Mucosa of descending colon (tissue), 3 donors: ENCODE results near the gene OR52N4. TPM values are rescaled to one million over a fixed set of nuclear protein-coding genes. Genes with fewer than 3 reads are reported as not detected.

ENCODE experiments used
- ATAC-seq: fragments of 200-7000 bp; cut with Tn5 transposase; one replicate; pipeline ENCODE4 v1.9.1; 2020; ENCODE audit warnings: mild to moderate bottlenecking, moderate library complexity
- DNase-seq, 3 donors: peaks; one replicate each; pipeline ENCODE4 v3.0.0-alpha.2; 2020
- H3K36me3 ChIP-seq: fragments of 200-600 bp; one replicate; pipeline ENCODE4 v1.8.0; 2021; ENCODE audit warnings: low read depth, mild to moderate bottlenecking
- H3K4me1 ChIP-seq: fragments of 200-600 bp; one replicate; pipeline ENCODE4 v1.8.0; 2021; ENCODE audit warnings: low read depth, mild to moderate bottlenecking
- H3K4me3 ChIP-seq: fragments of 200-600 bp; one replicate; pipeline ENCODE4 v1.8.0; 2021; ENCODE audit warnings: mild to moderate bottlenecking
- H3K9me3 ChIP-seq: fragments of 200-600 bp; one replicate; pipeline ENCODE4 v1.8.0; 2021; ENCODE audit warnings: mild to moderate bottlenecking
- CTCF ChIP-seq: fragments of 200-600 bp; IDR thresholded peaks from one replicate; pipeline ENCODE4 v1.8.0; 2022; ENCODE audit warnings: antibody characterized with exemption, mild to moderate bottlenecking
- intact Hi-C, 2 donors: fragments of 100-400 bp; cut with DNase I in 1 of 2; cut with micrococcal nuclease in 1 of 2; formaldehyde crosslinking; loops; one replicate each; pipeline versions ENCODE4 v1.11.0 to v1.11.1; 2022; cut with DNase I, micrococcal nuclease
- total RNA-seq, 3 donors: library from RNA; stranded (reverse); fragmentation: NEBNext Ultra II Directional in 2 of 3; extraction: Animal tissue kit (Norgen Biotek cat#: 25700) in 2 of 3; gene quantifications; one replicate each; pipeline versions ENCODE4 v1.2.1 to v1.2.4, GENCODE V29; 2021 to 2023
- donor health status: DM: no; HTN: no; CAD: no; lungs with moderate emphysema.
- donor health status: DM: no; HTN: no; CAD: no.
- donor health status: DM: no; HTN: yes; CAD: no.

OR52N4 gene
- total RNA-seq, 3 donors from 2014 or later = not detected

GRCh38 chr11:5796541-5796940 lies 42.5 kb downstream of the OR52N4 start:
- Histone ChIP-seq H3K36me3 (no peaks in the 10 kb centered on the region), H3K9me3 (no peaks in the 10 kb centered on the region), H3K4me3 (no peak overlapping the region), H3K4me1 (no peaks in the 10 kb centered on the region)
- intact Hi-C loops = no loop called here
- DNase-seq (no peak), ATAC-seq (no peak)
- TF ChIP-seq CTCF = no peak

GRCh38 chr11:5803982-5804381 lies 49.9 kb downstream of the OR52N4 start:
- intact Hi-C loops = loop anchor here in 1 of 2 donors (10.0 kb wide), 1 partner anchor 329 kb away; no protein-coding TSS in a partner anchor
- H3K36me3 ChIP-seq = no peaks in the 10 kb centered on the region
- DNase-seq (no peak), ATAC-seq (no peak)
- H3K4me3 ChIP-seq = no peak overlapping the region
- no peaks in the 10 kb centered on the region for H3K9me3 ChIP-seq
- no peak for TF ChIP-seq CTCF
- no peaks in the 10 kb centered on the region for H3K4me1 ChIP-seq

Other genes with a start within 250 kb of the OR52N4 start
- under 1 TPM in 2 of 3 donors, not detected in 1; 0.22 to 0.23 TPM for gene UBQLN3, start 244.3 kb upstream of the OR52N4 start, total RNA-seq
- under 1 TPM; 0.32 to 0.49 (median 0.34) TPM for gene UBQLNL, start 237.5 kb upstream of the OR52N4 start, total RNA-seq
- under 1 TPM; 0.28 to 0.46 (median 0.39) TPM for gene OR52H1, start 205.7 kb upstream of the OR52N4 start, total RNA-seq
- not detected for gene OR52B6, start 173.4 kb upstream of the OR52N4 start, total RNA-seq
- 1 to 10 TPM in 1 of 3 donors, under 1 TPM in 2; 0.43 to 4.6 (median 0.92) TPM for gene TRIM6, start 157.6 kb upstream of the OR52N4 start, total RNA-seq
- gene TRIM34, start 129.2 kb upstream of the OR52N4 start, total RNA-seq = 10 to 100 TPM in 1 of 3 donors, 1 to 10 TPM in 2; 7.3 to 11.9 (median 8.5) TPM
- 10 to 100 TPM; 19.6 to 24.6 (median 21.5) TPM for gene TRIM5, start 69.2 kb upstream of the OR52N4 start, total RNA-seq
- gene TRIM22, start 64.5 kb upstream of the OR52N4 start, total RNA-seq = 10 to 100 TPM in 2 of 3 donors, 1 to 10 TPM in 1; 9.7 to 47.1 (median 31.5) TPM
- not detected for gene OR56B1, start 17.8 kb upstream of the OR52N4 start, total RNA-seq
- not detected for gene OR52N5, start 29.1 kb downstream of the OR52N4 start, total RNA-seq
- gene OR52N1, start 37.0 kb downstream of the OR52N4 start, total RNA-seq = not detected
- gene OR52N2, start 54.7 kb downstream of the OR52N4 start, total RNA-seq = not detected
- gene OR52E6, start 87.7 kb downstream of the OR52N4 start, total RNA-seq = not detected
- gene OR52E8, start 103.4 kb downstream of the OR52N4 start, total RNA-seq = not detected
- not detected for gene OR52E4, start 126.4 kb downstream of the OR52N4 start, total RNA-seq
- not detected for gene OR52E5, start 139.0 kb downstream of the OR52N4 start, total RNA-seq
- gene OR56A3, start 188.0 kb downstream of the OR52N4 start, total RNA-seq = not detected
- gene OR56A5, start 214.3 kb downstream of the OR52N4 start, total RNA-seq = not detected
- not detected for gene OR52L1, start 232.7 kb downstream of the OR52N4 start, total RNA-seq